CD14-positive monocyte (primary cell): Measurements from ENCODE around the gene FREM3. TPM values are rescaled to one million over a fixed set of nuclear protein-coding genes. Genes with fewer than 3 reads are reported as not detected.

ENCODE experiments used
- DNase-seq, 3 donors: peaks; one replicate each; pipeline ENCODE4 v3.0.0-alpha.2; 2011 to 2022
- H2AFZ ChIP-seq: 2 replicates; pipeline ENCODE4 v1.6.0; 2012; ENCODE audit warnings: mild to moderate bottlenecking, low read depth, low read length, inconsistent platforms; ENCODE audit not compliant: insufficient read depth, poor library complexity, severe bottlenecking
- H3K27ac ChIP-seq, 2 donors: 1 replicate in 1 of 2; 2 replicates in 1 of 2; pipeline ENCODE4 v1.5.1; 2012 to 2013; ENCODE audit warnings: low read length in 2 of 2, control low read depth in 1 of 2, inconsistent platforms in 1 of 2, low read depth in 1 of 2, mild to moderate bottlenecking in 1 of 2
- H3K27me3 ChIP-seq, 2 donors: one replicate each; pipeline versions ENCODE4 v1.6.0 to v1.6.1; 2011 to 2013; ENCODE audit warnings: low read length in 2 of 2; ENCODE audit not compliant: control insufficient read depth in 2 of 2, insufficient read depth in 2 of 2
- H3K36me3 ChIP-seq, 2 donors: replicated peaks in 1 of 2; 1 replicate in 1 of 2; 2 replicates in 1 of 2; pipeline versions ENCODE4 v1.5.1 to v1.6.1; 2012 to 2013; ENCODE audit warnings: low read length in 2 of 2, control low read depth in 1 of 2, inconsistent platforms in 1 of 2, mild to moderate bottlenecking in 1 of 2; ENCODE audit not compliant: insufficient read depth in 2 of 2, control insufficient read depth in 1 of 2
- H3K4me1 ChIP-seq, 2 donors: 1 replicate in 1 of 2; 2 replicates in 1 of 2; pipeline versions ENCODE4 v1.5.1 to v1.6.1; 2012 to 2013; ENCODE audit warnings: low read length in 2 of 2, control low read depth in 1 of 2, inconsistent platforms in 1 of 2, mild to moderate bottlenecking in 1 of 2, moderate library complexity in 1 of 2; ENCODE audit not compliant: insufficient read depth in 2 of 2, control insufficient read depth in 1 of 2
- H3K4me2 ChIP-seq: replicated peaks from 2 replicates; pipeline ENCODE3; 2012; ENCODE audit warnings: low read length, moderate library complexity, mild to moderate bottlenecking; ENCODE audit not compliant: poor library complexity, severe bottlenecking; ENCODE audit errors: extremely low read depth
- H3K4me3 ChIP-seq, 3 experiments: fragments of 200-600 bp in 1 of 3; sonication (generic) in 1 of 3; replicated peaks in 1 of 3; 1 replicate in 2 of 3; 2 replicates in 1 of 3; pipeline ENCODE4 v1.5.1; 2011 to 2013; ENCODE audit warnings: low read length in 3 of 3, mild to moderate bottlenecking in 3 of 3, control low read depth in 2 of 3, low read depth in 2 of 3, inconsistent platforms in 1 of 3, moderate library complexity in 1 of 3
- H3K79me2 ChIP-seq: 2 replicates; pipeline ENCODE4 v1.6.0; 2012; ENCODE audit warnings: mild to moderate bottlenecking, control low read depth, inconsistent platforms, low read length, moderate library complexity; ENCODE audit not compliant: insufficient read depth
- H3K9ac ChIP-seq: 2 replicates; pipeline ENCODE4 v1.6.0; 2017; ENCODE audit warnings: low read length, mild to moderate bottlenecking; ENCODE audit not compliant: insufficient read depth, poor library complexity, severe bottlenecking
- H3K9me3 ChIP-seq, 2 donors: replicated peaks in 1 of 2; 1 replicate in 1 of 2; 2 replicates in 1 of 2; pipeline versions ENCODE4 v1.5.1 to v1.6.1; 2012 to 2013; ENCODE audit warnings: low read length in 2 of 2, control low read depth in 1 of 2; ENCODE audit not compliant: control insufficient read depth in 1 of 2, insufficient read depth in 1 of 2
- H4K20me1 ChIP-seq: 2 replicates; pipeline ENCODE4 v1.6.0; 2012; ENCODE audit warnings: mild to moderate bottlenecking, low read length, control low read depth, moderate library complexity; ENCODE audit not compliant: insufficient read depth
- H3K27ac Mint-ChIP-seq, 7 donors: one replicate each; pipeline ENCODE4 v1.8.0; 2020; ENCODE audit warnings: mild to moderate bottlenecking in 7 of 7, mixed read lengths in 7 of 7, moderate library complexity in 6 of 7, inconsistent platforms in 2 of 7
- H3K27me3 Mint-ChIP-seq, 3 donors: one replicate each; pipeline ENCODE4 v1.8.0; 2021 to 2022; ENCODE audit warnings: low read depth in 3 of 3, mild to moderate bottlenecking in 3 of 3, mixed read lengths in 3 of 3, moderate library complexity in 3 of 3, inconsistent platforms in 1 of 3
- H3K36me3 Mint-ChIP-seq, 2 donors: one replicate each; pipeline ENCODE4 v1.8.0; 2020; ENCODE audit warnings: mixed read lengths in 2 of 2, inconsistent platforms in 1 of 2, mild to moderate bottlenecking in 1 of 2
- H3K4me1 Mint-ChIP-seq: one replicate; pipeline ENCODE4 v1.8.0; 2020; ENCODE audit warnings: mild to moderate bottlenecking, mixed read lengths
- H3K4me3 Mint-ChIP-seq, 2 donors: one replicate each; pipeline ENCODE4 v1.8.0; 2020; ENCODE audit warnings: mild to moderate bottlenecking in 2 of 2, mixed read lengths in 2 of 2, moderate library complexity in 1 of 2
- H3K9me3 Mint-ChIP-seq, 7 donors: one replicate each; pipeline ENCODE4 v1.8.0; 2020 to 2022; ENCODE audit warnings: mixed read lengths in 7 of 7, mild to moderate bottlenecking in 6 of 7, moderate library complexity in 6 of 7, inconsistent platforms in 2 of 7
- WGBS: methylation state at CpG from one replicate; pipeline ENCODE4 v1.1.5; 2013; ENCODE audit warnings: missing lambda C conversion rate; ENCODE audit not compliant: insufficient coverage; 5-methylcytosine and 5-hydroxymethylcytosine counted together
- intact Hi-C, 2 donors: fragments of 100-400 bp; cut with micrococcal nuclease; formaldehyde crosslinking; loops; one replicate each; pipeline versions ENCODE4 v1.15.0 to v1.15.1; 2023
- polyA plus RNA-seq, 3 donors: library from polyadenylated mRNA; depleted of rRNA in 1 of 3; unstranded in 2 of 3; stranded (reverse) in 1 of 3; fragments of 300-500 nt in 2 of 3; fragments of >200 nt in 1 of 3; fragmentation: Illumina TruSeq in 2 of 3; gene quantifications; 1 replicate in 2 of 3; 2 replicates in 1 of 3; pipeline ENCODE4 v1.2.3, GENCODE V29; 2012 to 2021
- TF ChIP-seq, protein P1 (sequence below): fragments of 200-600 bp; IDR thresholded peaks from one replicate; pipeline ENCODE4 v1.8.0; 2022; ENCODE audit warnings: antibody characterized with exemption, mild to moderate bottlenecking

Gene FREM3
- polyA plus RNA-seq, 3 donors: not detected

- H3K27ac ChIP-seq: no peak overlapping the region
- Mint-ChIP-seq H3K4me1 (no peaks in the 10 kb centered on the region), H3K4me3 (no peak overlapping the region), H3K9me3 (peaks cover 0 to 3% (median 0%) of the 10 kb centered on the region in 7 donors), H3K27ac (peak overlapping the region in 1 of 7 donors; percentile 19), H3K36me3 (no peaks in the 10 kb centered on the region), H3K27me3 (peaks cover 0 to 3% (median 0%) of the 10 kb centered on the region in 3 donors)
- H4K20me1 ChIP-seq: no peaks in the 10 kb centered on the region
- no peaks in the 10 kb centered on the region for H3K9me3 ChIP-seq
- H2AFZ ChIP-seq: no peak overlapping the region
- H3K36me3 ChIP-seq: no peaks in the 10 kb centered on the region
- H3K4me2 ChIP-seq: no peak overlapping the region
- no peaks in the 10 kb centered on the region for H3K79me2 ChIP-seq
- TF ChIP-seq, protein P1, sequence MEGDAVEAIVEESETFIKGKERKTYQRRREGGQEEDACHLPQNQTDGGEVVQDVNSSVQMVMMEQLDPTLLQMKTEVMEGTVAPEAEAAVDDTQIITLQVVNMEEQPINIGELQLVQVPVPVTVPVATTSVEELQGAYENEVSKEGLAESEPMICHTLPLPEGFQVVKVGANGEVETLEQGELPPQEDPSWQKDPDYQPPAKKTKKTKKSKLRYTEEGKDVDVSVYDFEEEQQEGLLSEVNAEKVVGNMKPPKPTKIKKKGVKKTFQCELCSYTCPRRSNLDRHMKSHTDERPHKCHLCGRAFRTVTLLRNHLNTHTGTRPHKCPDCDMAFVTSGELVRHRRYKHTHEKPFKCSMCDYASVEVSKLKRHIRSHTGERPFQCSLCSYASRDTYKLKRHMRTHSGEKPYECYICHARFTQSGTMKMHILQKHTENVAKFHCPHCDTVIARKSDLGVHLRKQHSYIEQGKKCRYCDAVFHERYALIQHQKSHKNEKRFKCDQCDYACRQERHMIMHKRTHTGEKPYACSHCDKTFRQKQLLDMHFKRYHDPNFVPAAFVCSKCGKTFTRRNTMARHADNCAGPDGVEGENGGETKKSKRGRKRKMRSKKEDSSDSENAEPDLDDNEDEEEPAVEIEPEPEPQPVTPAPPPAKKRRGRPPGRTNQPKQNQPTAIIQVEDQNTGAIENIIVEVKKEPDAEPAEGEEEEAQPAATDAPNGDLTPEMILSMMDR: no peak
- no peaks in the 10 kb centered on the region for H3K4me1 ChIP-seq
- H3K9ac ChIP-seq: no peak overlapping the region
- intact Hi-C loops: no loop called here
- no peaks in the 10 kb centered on the region for H3K27me3 ChIP-seq
- H3K4me3 ChIP-seq: no peak overlapping the region
- WGBS: 100% methylated on average over 1 of the region's 2 CpGs
- DNase-seq: no peak
Measured at GRCh38 chr4:143713955-143714625, 13.6 kb upstream of the FREM3 start.

DNA sequence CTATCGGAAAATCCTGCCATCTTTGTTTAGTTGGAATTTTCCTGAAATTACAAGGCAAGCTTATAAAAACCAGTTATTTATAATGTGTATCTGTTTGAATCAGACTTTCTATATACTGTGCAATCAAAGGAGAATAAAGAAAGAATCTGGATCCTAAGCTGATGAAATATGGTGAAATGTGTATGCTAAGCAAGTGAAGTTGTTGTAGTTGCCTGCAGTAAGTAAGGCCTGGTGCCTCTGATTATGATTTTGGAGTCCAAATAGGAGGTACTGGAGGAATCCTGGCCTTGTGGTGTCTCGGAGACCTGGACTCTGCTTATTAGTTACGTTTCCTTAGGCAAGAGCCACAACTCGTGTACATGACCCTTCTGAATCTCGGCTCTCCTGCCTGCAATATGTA lies 13.1 kb upstream of the FREM3 start:
- WGBS: 100% methylated on average over 1 of the region's 5 CpGs
- Mint-ChIP-seq H3K4me1 (no peaks in the 10 kb centered on the region), H3K27me3 (peaks cover 0 to 3% (median 2%) of the 10 kb centered on the region in 3 donors), H3K9me3 (peaks cover 0 to 3% (median 0%) of the 10 kb centered on the region in 7 donors), H3K36me3 (no peaks in the 10 kb centered on the region), H3K4me3 (no peak overlapping the region), H3K27ac (no peak overlapping the region)
- no peak overlapping the region for H2AFZ ChIP-seq
- no peaks in the 10 kb centered on the region for H3K36me3 ChIP-seq
- intact Hi-C loops: no loop called here
- H3K4me1 ChIP-seq: no peaks in the 10 kb centered on the region
- H4K20me1 ChIP-seq: no peaks in the 10 kb centered on the region
- TF ChIP-seq, protein P1: no peak
- H3K27me3 ChIP-seq: no peaks in the 10 kb centered on the region
- H3K4me3 ChIP-seq: no peak overlapping the region
- H3K9ac ChIP-seq: no peak overlapping the region
- no peak overlapping the region for H3K4me2 ChIP-seq
- DNase-seq: no peak
- no peaks in the 10 kb centered on the region for H3K9me3 ChIP-seq
- no peak overlapping the region for H3K27ac ChIP-seq
- H3K79me2 ChIP-seq: no peaks in the 10 kb centered on the region
